ENCODE results near the gene MRPL36.

DNA sequence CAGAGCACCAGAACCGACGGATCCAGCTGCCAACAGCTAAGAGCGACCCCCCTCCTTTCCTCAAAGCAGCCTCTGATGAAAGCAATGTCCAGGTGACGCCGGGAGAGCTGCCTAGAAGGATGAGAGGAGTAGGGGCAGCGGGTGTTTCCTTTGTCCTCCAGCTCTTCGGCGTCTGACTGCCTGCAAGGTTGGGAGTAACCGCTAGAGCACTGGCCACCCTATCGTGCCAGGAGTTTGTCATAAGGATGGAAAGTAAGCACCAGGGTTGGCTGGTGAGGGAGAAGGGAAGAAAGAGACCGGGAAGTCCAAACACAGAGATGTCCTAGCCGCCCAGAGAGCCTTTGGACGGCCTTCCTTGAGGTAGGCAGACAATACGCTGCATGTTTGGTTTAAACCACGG lies 10.8 kb downstream of the MRPL36 start:
- TF ChIP-seq POLR2A (IDR thresholded peaks at IDR 0.05; ENCODE audit: low read depth, low read length) (no peak), POLR2AphosphoS5 (IDR thresholded peaks at IDR 0.05; ENCODE audit: low read depth, low read length) (no peak), TAF1 (IDR thresholded peaks at IDR 0.05; ENCODE audit: low read depth, low read length) (no peak), SPI1 (IDR thresholded peaks at IDR 0.05; ENCODE audit: low read depth, low read length) (no peak), POU2F2 (IDR thresholded peaks at IDR 0.05; ENCODE audit: low read depth, low read length) (no peak)
